H9 (cell line): ENCODE measurements around the gene AZGP1. TPM values are rescaled to one million over a fixed set of nuclear protein-coding genes. Genes with fewer than 3 reads are reported as not detected.

Experiments
- DNase-seq: peaks from one replicate; pipeline ENCODE4 v3.0.0-alpha.2; 2017
- H2AFZ ChIP-seq: one replicate; pipeline ENCODE4 v1.6.1; 2013; ENCODE audit warnings: mild to moderate bottlenecking, low read length, control low read depth, moderate library complexity
- H2AK5ac ChIP-seq: 2 replicates; pipeline ENCODE4 v1.6.1; 2013; ENCODE audit warnings: low read length, control low read depth, mixed read lengths; ENCODE audit not compliant: insufficient read length
- H2BK120ac ChIP-seq: one replicate; pipeline ENCODE4 v1.6.1; 2013; ENCODE audit warnings: low read depth, mild to moderate bottlenecking, low read length, control low read depth, inconsistent platforms; ENCODE audit not compliant: poor library complexity, severe bottlenecking
- H2BK12ac ChIP-seq: 2 replicates; pipeline ENCODE4 v1.6.1; 2013; ENCODE audit warnings: low read length, control low read depth, mixed read lengths, low read depth; ENCODE audit not compliant: insufficient read length
- H2BK15ac ChIP-seq: 2 replicates; pipeline ENCODE4 v1.6.1; 2013; ENCODE audit warnings: low read depth, low read length, control low read depth
- H2BK20ac ChIP-seq: one replicate; pipeline ENCODE4 v1.6.1; 2013; ENCODE audit warnings: low read depth, mild to moderate bottlenecking, low read length, control low read depth, inconsistent platforms; ENCODE audit not compliant: poor library complexity, severe bottlenecking
- H2BK5ac ChIP-seq: 2 replicates; pipeline ENCODE4 v1.6.1; 2013; ENCODE audit warnings: low read length, control low read depth, mixed read lengths; ENCODE audit not compliant: insufficient read length
- H3K14ac ChIP-seq: 2 replicates; pipeline ENCODE4 v1.6.1; 2013; ENCODE audit warnings: low read length, control low read depth; ENCODE audit not compliant: insufficient read depth
- H3K18ac ChIP-seq: 2 replicates; pipeline ENCODE4 v1.6.1; 2013; ENCODE audit warnings: low read depth, mild to moderate bottlenecking, mixed read lengths, low read length, control low read depth; ENCODE audit not compliant: insufficient read length
- H3K23ac ChIP-seq: 2 replicates; pipeline ENCODE4 v1.6.1; 2013; ENCODE audit warnings: low read length, control low read depth, mixed read lengths, low read depth; ENCODE audit not compliant: insufficient read length
- H3K23me2 ChIP-seq: 2 replicates; pipeline ENCODE4 v1.6.1; 2013; ENCODE audit warnings: low read depth, mild to moderate bottlenecking, mixed read lengths, low read length, control low read depth; ENCODE audit not compliant: insufficient read length, poor library complexity, severe bottlenecking
- H3K27ac ChIP-seq: 2 replicates; pipeline ENCODE4 v1.5.1; 2013; ENCODE audit warnings: low read length, control low read depth, mixed read lengths, low read depth; ENCODE audit not compliant: insufficient read length
- H3K27me3 ChIP-seq: 2 replicates; pipeline ENCODE4 v1.6.1; 2013; ENCODE audit warnings: low read length, control low read depth, inconsistent platforms; ENCODE audit not compliant: insufficient read depth
- H3K4ac ChIP-seq: 2 replicates; pipeline ENCODE4 v1.6.1; 2013; ENCODE audit warnings: low read depth, mild to moderate bottlenecking, control low read depth, inconsistent platforms, low read length, moderate library complexity
- H3K4me1 ChIP-seq: 2 replicates; pipeline ENCODE4 v1.6.1; 2013; ENCODE audit warnings: low read length, control low read depth, inconsistent platforms; ENCODE audit not compliant: insufficient read depth
- H3K4me2 ChIP-seq: 2 replicates; pipeline ENCODE4 v1.6.1; 2013; ENCODE audit warnings: low read length, control low read depth, mixed read lengths; ENCODE audit not compliant: insufficient read length, insufficient read depth
- H3K56ac ChIP-seq: 2 replicates; pipeline ENCODE4 v1.6.1; 2013; ENCODE audit warnings: low read depth, mild to moderate bottlenecking, mixed read lengths, low read length, control low read depth; ENCODE audit not compliant: insufficient read length
- H3K79me1 ChIP-seq: 2 replicates; pipeline ENCODE4 v1.6.1; 2013; ENCODE audit warnings: low read depth, mild to moderate bottlenecking, moderate library complexity, low read length, control low read depth, inconsistent platforms; ENCODE audit not compliant: insufficient read depth, poor library complexity, severe bottlenecking
- H3K79me2 ChIP-seq: 2 replicates; pipeline ENCODE4 v1.6.1; 2013; ENCODE audit warnings: low read length, control low read depth, inconsistent platforms; ENCODE audit not compliant: insufficient read depth
- H3K9ac ChIP-seq: 2 replicates; pipeline ENCODE4 v1.6.1; 2013; ENCODE audit warnings: low read length, control low read depth, mixed read lengths; ENCODE audit not compliant: insufficient read length; ENCODE audit errors: extremely low read depth
- H3K9me3 ChIP-seq: one replicate; pipeline ENCODE4 v1.6.1; 2013; ENCODE audit warnings: low read depth, low read length, inconsistent platforms; ENCODE audit not compliant: control insufficient read depth
- H3T11ph ChIP-seq: one replicate; pipeline ENCODE4 v1.6.1; 2013; ENCODE audit warnings: mild to moderate bottlenecking, low read length, control low read depth, inconsistent platforms
- H4K20me1 ChIP-seq: one replicate; pipeline ENCODE4 v1.6.1; 2013; ENCODE audit not compliant: control insufficient read depth, insufficient read length, insufficient read depth
- H4K5ac ChIP-seq: 2 replicates; pipeline ENCODE4 v1.6.1; 2013; ENCODE audit warnings: low read depth, mild to moderate bottlenecking, mixed read lengths, low read length, control low read depth; ENCODE audit not compliant: insufficient read length
- H4K8ac ChIP-seq: replicated peaks from 2 replicates; pipeline ENCODE4 v1.6.1; 2013; ENCODE audit warnings: low read length, control low read depth, mixed read lengths, low read depth; ENCODE audit not compliant: insufficient read length
- H4K91ac ChIP-seq: 2 replicates; pipeline ENCODE4 v1.6.1; 2013; ENCODE audit warnings: low read depth, mild to moderate bottlenecking, moderate library complexity, mixed read lengths, low read length, control low read depth; ENCODE audit not compliant: insufficient read length
- H3K27ac Mint-ChIP-seq, 3 experiments: 2 replicates in 2 of 3; 3 replicates in 1 of 3; pipeline ENCODE4 v1.8.0; 2020 to 2021; ENCODE audit warnings: mixed read lengths in 3 of 3, mild to moderate bottlenecking in 1 of 3, moderate library complexity in 1 of 3
- H3K27me3 Mint-ChIP-seq: 2 replicates; pipeline ENCODE4 v1.8.0; 2021; ENCODE audit warnings: low read depth, mild to moderate bottlenecking, moderate library complexity, mixed read lengths
- H3K36me3 Mint-ChIP-seq, 3 experiments: 2 replicates in 2 of 3; 3 replicates in 1 of 3; pipeline ENCODE4 v1.8.0; 2020 to 2021; ENCODE audit warnings: low read depth in 3 of 3, mixed read lengths in 3 of 3; ENCODE audit not compliant: insufficient read depth in 1 of 3
- H3K4me1 Mint-ChIP-seq, 2 experiments: 2 replicates each; pipeline ENCODE4 v1.8.0; 2020; ENCODE audit warnings: mixed read lengths in 2 of 2
- H3K4me3 Mint-ChIP-seq, 2 experiments: 2 replicates in 1 of 2; 3 replicates in 1 of 2; pipeline ENCODE4 v1.8.0; 2020 to 2021; ENCODE audit warnings: mild to moderate bottlenecking in 2 of 2, mixed read lengths in 2 of 2, moderate library complexity in 1 of 2
- H3K9me3 Mint-ChIP-seq, 2 experiments: 2 replicates in 1 of 2; 3 replicates in 1 of 2; pipeline ENCODE4 v1.8.0; 2020; ENCODE audit warnings: mild to moderate bottlenecking in 2 of 2, mixed read lengths in 2 of 2, moderate library complexity in 1 of 2
- CTCF ChIP-seq: fragments of 200-600 bp; sonication (generic); conservative IDR thresholded peaks from 3 replicates; pipeline ENCODE4 v1.8.0; 2021; ENCODE audit warnings: antibody characterized with exemption, mild to moderate bottlenecking
- WGBS: extraction: QIAGEN DNeasy Blood & Tissue Kit; methylation state at CpG from one replicate; pipeline ENCODE4 v1.1.7; 2013; ENCODE audit warnings: missing lambda C conversion rate, low lambda C conversion rate, mixed read lengths; ENCODE audit not compliant: insufficient read length; ENCODE audit errors: extremely low coverage; 5-methylcytosine and 5-hydroxymethylcytosine counted together
- total RNA-seq: library from RNA; stranded (reverse); gene quantifications from 2 replicates; pipeline ENCODE4 v1.2.1, GENCODE V29; 2021

AZGP1 gene
- total RNA-seq, 1 experiment from 2014 or later, result not detected

DNA sequence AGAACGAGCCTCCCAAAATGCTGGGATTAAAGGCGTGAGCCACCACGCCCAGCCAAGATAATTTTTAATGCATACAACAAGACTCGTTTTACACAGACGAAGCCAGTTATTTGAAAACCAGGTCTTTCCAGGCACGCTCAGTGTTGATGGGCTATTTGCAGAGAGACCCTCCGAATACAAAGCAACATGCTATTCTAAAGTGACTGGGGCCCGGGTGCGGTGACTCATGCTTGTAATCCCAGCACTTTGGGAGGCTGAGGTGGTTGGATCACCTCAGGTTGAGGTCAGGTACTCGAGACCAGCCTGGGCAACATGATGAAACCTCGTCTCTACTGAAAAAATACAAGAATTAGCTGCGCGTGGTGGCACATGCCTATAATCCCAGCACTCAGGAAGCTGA is 795 bp upstream of the AZGP1 start:
- Histone ChIP-seq H4K8ac (no peak overlapping the region), H3K14ac (no peak overlapping the region), H3K4me2 (no peak overlapping the region), H3K56ac (no peak overlapping the region), H4K20me1 (no peaks in the 10 kb centered on the region), H3K9me3 (no peaks in the 10 kb centered on the region), H2AFZ (no peak overlapping the region), H2BK20ac (no peak overlapping the region), H3K23me2 (peaks cover 4% of the 10 kb centered on the region), H2BK120ac (no peak overlapping the region), H4K91ac (no peak overlapping the region), H3K27me3 (no peaks in the 10 kb centered on the region), H2AK5ac (no peak overlapping the region), H3K9ac (no peak overlapping the region), H2BK12ac (no peak overlapping the region), H4K5ac (no peak overlapping the region), H3K18ac (no peak overlapping the region), H2BK15ac (no peak overlapping the region), H3K79me2 (no peaks in the 10 kb centered on the region), H3K27ac (no peak overlapping the region), H3K23ac (no peak overlapping the region), H3T11ph (no peak overlapping the region), H3K4me1 (no peaks in the 10 kb centered on the region), H2BK5ac (no peak overlapping the region), H3K79me1 (no peaks in the 10 kb centered on the region), H3K4ac (no peak overlapping the region)
- H3K27me3 Mint-ChIP-seq, result peaks cover 3% of the 10 kb centered on the region; the same call in 1 of the 2 replicates
- no peak overlapping the region for H3K4me3 Mint-ChIP-seq
- peaks cover 14 to 15% of the 10 kb centered on the region in 2 experiments for H3K4me1 Mint-ChIP-seq
- no peak overlapping the region; a peak in 1 of 7 replicates for H3K27ac Mint-ChIP-seq
- DNase-seq, result no peak
- no peaks in the 10 kb centered on the region for H3K9me3 Mint-ChIP-seq
- no CpG with 5 or more reads among the region's 13 CpGs for WGBS
- H3K36me3 Mint-ChIP-seq, result no peaks in the 10 kb centered on the region
- no peak for TF ChIP-seq CTCF
